Measurements from ENCODE around the gene SYNDIG1.

The SYNDIG1 gene

GRCh38 chr20:24455081-24455480, 14.3 kb upstream of the SYNDIG1 start:
- H3K36me3 Mint-ChIP-seq (ENCODE audit: low read depth): no peaks in the 10 kb centered on the region
- peaks cover 4% of the 10 kb centered on the region for H3K4me1 Mint-ChIP-seq (ENCODE audit: low read depth)
- no peaks in the 10 kb centered on the region for H3K27me3 Mint-ChIP-seq
- H3K27ac Mint-ChIP-seq: no peak overlapping the region
- no peaks in the 10 kb centered on the region for H3K9me3 Mint-ChIP-seq
- no peak for DNase-seq
- no peak overlapping the region for H3K4me3 Mint-ChIP-seq

- no peak overlapping the region for H3K4me3 Mint-ChIP-seq
- H3K4me1 Mint-ChIP-seq (ENCODE audit: low read depth): peaks cover 4% of the 10 kb centered on the region
- no peak overlapping the region for H3K27ac Mint-ChIP-seq
- H3K9me3 Mint-ChIP-seq: no peaks in the 10 kb centered on the region
- no peak for DNase-seq
- no peaks in the 10 kb centered on the region for H3K36me3 Mint-ChIP-seq (ENCODE audit: low read depth)
- no peaks in the 10 kb centered on the region for H3K27me3 Mint-ChIP-seq
Measured at GRCh38 chr20:24456398-24456781, 13.0 kb upstream of the SYNDIG1 start.

- no peaks in the 10 kb centered on the region for H3K27me3 Mint-ChIP-seq
- H3K27ac Mint-ChIP-seq: no peak overlapping the region
- no peaks in the 10 kb centered on the region for H3K36me3 Mint-ChIP-seq (ENCODE audit: low read depth)
- H3K4me1 Mint-ChIP-seq (ENCODE audit: low read depth): peaks cover 4% of the 10 kb centered on the region
- no peak overlapping the region for H3K4me3 Mint-ChIP-seq
- DNase-seq: no peak
- H3K9me3 Mint-ChIP-seq: no peaks in the 10 kb centered on the region
Measured at GRCh38 chr20:24458436-24458835, 11.0 kb upstream of the SYNDIG1 start.

DNA sequence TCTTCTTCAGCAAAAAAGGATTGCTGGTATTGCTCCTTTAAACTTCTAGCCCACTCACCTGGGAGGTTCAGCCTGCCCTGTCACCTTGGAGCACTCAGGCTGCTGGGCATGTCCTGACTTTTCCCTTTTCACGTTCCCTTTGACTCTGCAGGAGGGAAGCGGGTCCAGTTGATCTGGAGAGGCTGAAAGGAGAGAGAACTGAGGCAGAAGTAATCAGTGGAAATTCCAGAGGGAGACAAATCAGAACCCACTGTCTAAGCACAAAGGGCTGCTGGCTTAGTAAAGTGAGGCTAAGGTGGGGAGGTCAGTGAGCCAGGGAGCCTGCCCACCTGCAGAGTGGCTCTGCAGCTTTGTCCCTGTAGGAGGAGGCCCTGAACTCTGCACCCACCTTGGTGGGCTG, 9.7 kb upstream of the SYNDIG1 start:
- Mint-ChIP-seq H3K36me3 (ENCODE audit: low read depth) (no peaks in the 10 kb centered on the region), H3K4me3 (no peak overlapping the region), H3K27me3 (no peaks in the 10 kb centered on the region)

GRCh38 chr20:24460712-24461111, 8.7 kb upstream of the SYNDIG1 start:
- Mint-ChIP-seq H3K4me3 (no peak overlapping the region), H3K4me1 (ENCODE audit: low read depth) (no peaks in the 10 kb centered on the region)

More for the DNA sequence above, 9.7 kb upstream of the SYNDIG1 start:
- no peak for DNase-seq
- Mint-ChIP-seq H3K4me1 (ENCODE audit: low read depth) (no peaks in the 10 kb centered on the region), H3K27ac (no peak overlapping the region), H3K9me3 (no peaks in the 10 kb centered on the region)

DNA sequence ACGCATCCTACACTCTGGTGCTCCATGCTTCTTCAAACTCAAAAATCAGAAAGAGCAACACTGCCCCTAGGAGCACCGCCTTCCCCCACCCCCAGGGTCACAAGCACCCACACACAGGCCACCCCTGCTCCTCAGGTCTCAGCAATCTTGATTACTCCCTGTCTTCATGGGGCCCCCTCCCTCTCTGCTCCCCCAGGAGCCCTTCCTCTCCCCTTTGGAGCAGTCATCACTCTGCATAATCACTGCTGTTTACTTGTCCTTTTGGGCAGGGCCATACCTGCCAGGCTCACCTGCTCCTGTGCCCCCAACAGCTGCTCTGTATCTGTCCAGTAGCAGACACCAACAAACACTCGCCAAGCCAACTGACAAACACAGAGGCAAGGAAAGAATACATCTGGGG, 7.6 kb upstream of the SYNDIG1 start:
- Mint-ChIP-seq H3K4me1 (ENCODE audit: low read depth) (no peaks in the 10 kb centered on the region), H3K4me3 (no peak overlapping the region), H3K9me3 (no peaks in the 10 kb centered on the region), H3K27me3 (peaks cover 5% of the 10 kb centered on the region), H3K27ac (no peak overlapping the region), H3K36me3 (ENCODE audit: low read depth) (no peaks in the 10 kb centered on the region)
- no peak for DNase-seq

More at GRCh38 chr20:24460712-24461111, 8.7 kb upstream of the SYNDIG1 start:
- peaks cover 2% of the 10 kb centered on the region for H3K27me3 Mint-ChIP-seq
- no peaks in the 10 kb centered on the region for H3K9me3 Mint-ChIP-seq
- H3K27ac Mint-ChIP-seq: no peak overlapping the region
- DNase-seq: no peak
- no peaks in the 10 kb centered on the region for H3K36me3 Mint-ChIP-seq (ENCODE audit: low read depth)

GRCh38 chr20:24462460-24463010, 6.9 kb upstream of the SYNDIG1 start:
- Mint-ChIP-seq H3K27me3 (peaks cover 11% of the 10 kb centered on the region), H3K4me1 (ENCODE audit: low read depth) (no peaks in the 10 kb centered on the region), H3K4me3 (no peak overlapping the region), H3K27ac (no peak overlapping the region), H3K36me3 (ENCODE audit: low read depth) (no peaks in the 10 kb centered on the region), H3K9me3 (no peaks in the 10 kb centered on the region)
- no peak for DNase-seq

DNA sequence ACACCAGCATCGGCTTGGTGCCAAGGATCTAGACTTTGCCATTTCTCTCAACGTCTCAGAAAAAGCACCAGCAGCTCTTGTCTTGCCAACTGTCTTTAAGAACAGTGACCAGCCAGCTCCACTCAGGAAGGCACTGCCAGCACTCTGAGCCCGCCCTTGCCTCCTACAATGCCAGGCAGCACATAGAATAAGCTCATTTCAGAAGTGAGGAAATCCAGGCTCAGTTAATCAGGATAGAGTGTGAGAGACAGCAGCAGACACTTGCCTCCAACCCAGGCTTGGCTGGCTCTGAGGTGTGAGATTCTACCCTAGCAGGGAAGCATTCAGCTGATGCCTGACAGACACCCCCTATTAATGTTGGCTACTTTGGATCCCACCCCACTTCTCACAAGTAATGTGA, 4.3 kb upstream of the SYNDIG1 start:
- H3K36me3 Mint-ChIP-seq (ENCODE audit: low read depth): no peaks in the 10 kb centered on the region
- H3K4me3 Mint-ChIP-seq: no peak overlapping the region
- H3K27ac Mint-ChIP-seq: no peak overlapping the region
- peaks cover 3% of the 10 kb centered on the region for H3K4me1 Mint-ChIP-seq (ENCODE audit: low read depth)
- no peak for DNase-seq
- H3K9me3 Mint-ChIP-seq: no peaks in the 10 kb centered on the region
- peaks cover 30% of the 10 kb centered on the region for H3K27me3 Mint-ChIP-seq

- no peak overlapping the region for H3K27ac Mint-ChIP-seq
- no peak overlapping the region for H3K4me3 Mint-ChIP-seq
- H3K9me3 Mint-ChIP-seq: no peaks in the 10 kb centered on the region
- H3K27me3 Mint-ChIP-seq: peaks cover 35% of the 10 kb centered on the region
- DNase-seq: no peak
- peaks cover 7% of the 10 kb centered on the region for H3K4me1 Mint-ChIP-seq (ENCODE audit: low read depth)
- no peaks in the 10 kb centered on the region for H3K36me3 Mint-ChIP-seq (ENCODE audit: low read depth)
Measured at GRCh38 chr20:24465730-24466129, 3.7 kb upstream of the SYNDIG1 start.

- H3K27me3 Mint-ChIP-seq: peaks cover 60% of the 10 kb centered on the region
- H3K4me3 Mint-ChIP-seq: no peak overlapping the region
- no peaks in the 10 kb centered on the region for H3K36me3 Mint-ChIP-seq (ENCODE audit: low read depth)
- no peaks in the 10 kb centered on the region for H3K9me3 Mint-ChIP-seq
- no peak for DNase-seq
- H3K4me1 Mint-ChIP-seq (ENCODE audit: low read depth): peaks cover 13% of the 10 kb centered on the region
- H3K27ac Mint-ChIP-seq: no peak overlapping the region
Measured at GRCh38 chr20:24468401-24469115, 871 bp upstream of the SYNDIG1 start.

DNA sequence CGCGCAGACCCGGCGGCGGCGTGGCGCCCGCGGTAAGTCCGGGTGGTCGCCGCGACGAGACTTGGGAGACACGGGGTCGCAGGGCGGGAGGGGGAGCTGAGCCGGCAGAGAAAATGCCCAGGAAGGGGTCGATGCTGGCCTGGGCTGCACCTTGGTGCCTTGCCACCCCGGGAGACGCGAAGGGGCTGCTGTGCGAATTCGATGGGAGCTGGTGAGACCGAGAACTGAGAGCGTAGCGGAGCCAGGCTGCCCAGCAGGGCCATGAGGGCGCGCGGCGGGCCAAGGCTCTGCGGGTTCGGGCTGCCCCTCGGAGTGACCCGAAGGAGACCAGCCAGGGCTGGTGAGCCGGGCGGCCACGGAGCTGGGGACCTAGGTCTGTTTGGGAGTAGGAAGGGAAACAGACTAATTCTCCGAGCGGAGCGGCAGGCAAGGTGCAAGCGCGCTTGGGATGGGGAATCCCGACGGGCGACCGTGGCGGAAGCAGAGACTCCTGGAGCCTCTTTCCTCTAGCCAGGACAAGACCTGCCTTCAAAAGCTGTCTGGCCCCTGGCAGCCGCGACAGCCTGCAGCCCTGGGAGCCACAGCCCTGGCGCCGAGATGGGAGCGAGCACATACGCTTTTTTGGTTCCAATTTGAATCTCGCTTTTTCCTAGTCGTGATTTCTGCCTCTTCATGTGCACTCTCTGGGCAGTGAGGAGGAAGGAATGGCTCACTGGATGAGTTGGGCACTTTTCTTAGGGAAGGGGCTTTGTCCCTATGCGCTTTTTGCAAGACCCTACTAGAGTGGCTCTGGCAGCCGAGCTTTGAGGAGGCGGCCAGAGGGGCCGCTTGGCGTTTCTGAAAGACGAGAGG, 691 bp downstream of the SYNDIG1 start:
- H3K36me3 Mint-ChIP-seq (ENCODE audit: low read depth): no peaks in the 10 kb centered on the region
- peaks cover 71% of the 10 kb centered on the region for H3K27me3 Mint-ChIP-seq
- H3K9me3 Mint-ChIP-seq: no peaks in the 10 kb centered on the region
- peaks cover 13% of the 10 kb centered on the region for H3K4me1 Mint-ChIP-seq (ENCODE audit: low read depth)
- peak overlapping the region; percentile 33 for H3K4me3 Mint-ChIP-seq
- no peak for DNase-seq
- no peak overlapping the region for H3K27ac Mint-ChIP-seq

DNA sequence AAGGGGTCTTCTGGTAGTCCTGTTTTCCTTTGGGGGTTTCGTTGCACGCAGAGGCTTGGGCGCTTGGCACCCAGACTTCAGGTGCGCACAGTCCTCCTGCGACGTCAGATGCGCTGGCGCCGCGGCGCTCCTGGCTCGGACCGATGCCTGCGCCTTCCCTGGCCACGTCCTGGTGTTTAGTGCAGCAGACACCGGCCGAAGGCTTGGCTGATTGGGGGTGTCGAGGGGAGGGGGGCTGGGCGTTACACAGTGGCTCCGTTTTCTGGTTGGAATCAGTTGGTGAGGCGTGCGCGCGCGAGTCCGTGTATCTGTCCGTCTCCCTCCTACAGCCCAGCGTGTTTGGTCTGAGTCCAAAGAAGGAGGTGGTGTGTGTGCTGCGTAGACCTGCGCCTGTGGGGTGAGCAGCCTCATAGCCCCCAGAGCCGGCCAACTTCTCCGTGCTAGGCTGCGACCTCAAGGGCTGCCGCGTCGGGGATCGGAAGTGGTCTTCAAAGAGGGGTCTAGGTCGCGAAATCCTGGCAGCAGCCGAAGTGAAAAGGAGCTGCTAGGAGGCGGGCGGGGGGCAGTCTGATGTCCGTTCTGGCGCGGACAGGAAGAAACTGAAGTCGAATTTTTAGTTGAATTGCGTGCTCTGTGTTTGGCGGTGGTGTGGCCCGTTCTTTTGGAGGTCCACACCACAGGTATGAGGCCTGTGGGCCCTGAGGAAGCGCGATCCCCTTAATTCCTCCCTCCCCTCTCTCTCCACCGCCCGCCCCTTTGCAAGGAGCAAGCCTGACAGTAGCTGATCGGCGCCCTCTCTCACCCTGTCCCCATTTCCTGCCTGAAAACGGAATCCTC, 1.5 kb downstream of the SYNDIG1 start:
- no peak for DNase-seq
- H3K27me3 Mint-ChIP-seq: peaks cover 67% of the 10 kb centered on the region
- no peaks in the 10 kb centered on the region for H3K9me3 Mint-ChIP-seq
- peaks cover 13% of the 10 kb centered on the region for H3K4me1 Mint-ChIP-seq (ENCODE audit: low read depth)
- H3K36me3 Mint-ChIP-seq (ENCODE audit: low read depth): no peaks in the 10 kb centered on the region
- H3K27ac Mint-ChIP-seq: no peak overlapping the region
- peak overlapping the region; percentile 31 for H3K4me3 Mint-ChIP-seq

GRCh38 chr20:24472426-24472825, 3.0 kb downstream of the SYNDIG1 start:
- Mint-ChIP-seq H3K27me3 (peaks cover 62% of the 10 kb centered on the region), H3K9me3 (no peaks in the 10 kb centered on the region), H3K4me1 (ENCODE audit: low read depth) (peaks cover 13% of the 10 kb centered on the region), H3K27ac (no peak overlapping the region), H3K36me3 (ENCODE audit: low read depth) (no peaks in the 10 kb centered on the region), H3K4me3 (no peak overlapping the region)
- DNase-seq: no peak

DNA sequence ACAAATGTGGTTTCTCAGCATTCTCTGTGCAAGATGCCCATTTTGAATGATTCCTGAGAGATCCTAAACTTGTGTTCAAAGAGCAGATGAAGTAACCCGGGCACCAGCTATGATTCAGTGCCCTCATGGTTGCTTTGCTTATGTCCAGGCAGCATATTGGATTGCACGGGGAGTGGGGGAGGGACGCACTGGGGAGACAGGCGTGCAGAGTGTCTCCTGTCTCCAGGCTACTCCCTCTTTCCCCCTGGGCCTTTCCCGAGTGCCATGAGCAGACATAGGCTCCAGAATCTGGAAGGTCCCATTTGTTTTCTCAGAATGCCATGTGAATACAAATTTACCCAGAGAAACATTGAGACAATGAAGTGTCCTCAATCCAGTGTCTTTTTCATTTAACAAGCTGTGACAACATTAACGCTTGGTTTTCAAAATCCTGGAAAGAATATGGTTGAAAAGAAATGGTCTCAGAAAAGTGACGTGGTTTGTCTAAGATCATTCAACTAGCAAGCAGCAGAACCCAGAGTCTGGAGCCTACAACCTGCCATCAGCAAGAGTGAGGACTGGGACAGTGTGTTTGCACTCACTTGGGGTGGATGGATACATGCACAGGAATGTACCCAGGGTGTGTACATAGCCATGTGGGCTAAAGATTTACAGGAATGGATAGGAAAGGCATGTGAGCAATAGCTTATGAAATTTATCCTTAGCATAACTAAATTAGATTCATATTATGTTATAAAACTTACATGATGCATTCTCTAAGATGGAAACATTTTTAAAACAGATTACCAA, 4.2 kb downstream of the SYNDIG1 start:
- H3K4me3 Mint-ChIP-seq: no peak overlapping the region
- no peaks in the 10 kb centered on the region for H3K36me3 Mint-ChIP-seq (ENCODE audit: low read depth)
- no peak for DNase-seq
- no peaks in the 10 kb centered on the region for H3K9me3 Mint-ChIP-seq
- H3K27ac Mint-ChIP-seq: no peak overlapping the region
- peaks cover 13% of the 10 kb centered on the region for H3K4me1 Mint-ChIP-seq (ENCODE audit: low read depth)
- peaks cover 50% of the 10 kb centered on the region for H3K27me3 Mint-ChIP-seq

All from activated T-cell treated with anti-CD3 and anti-CD28 coated beads, Interleukin-2, amount 50 U/mL, for 24 hours (primary cell).